Measurements from ENCODE around the gene CHST8. TPM values are rescaled to one million over a fixed set of nuclear protein-coding genes. Genes with fewer than 3 reads are reported as not detected.

CHST8 gene
- total RNA-seq, 4 donors from 2014 or later, result 0.66 TPM; not detected in 3

DNA sequence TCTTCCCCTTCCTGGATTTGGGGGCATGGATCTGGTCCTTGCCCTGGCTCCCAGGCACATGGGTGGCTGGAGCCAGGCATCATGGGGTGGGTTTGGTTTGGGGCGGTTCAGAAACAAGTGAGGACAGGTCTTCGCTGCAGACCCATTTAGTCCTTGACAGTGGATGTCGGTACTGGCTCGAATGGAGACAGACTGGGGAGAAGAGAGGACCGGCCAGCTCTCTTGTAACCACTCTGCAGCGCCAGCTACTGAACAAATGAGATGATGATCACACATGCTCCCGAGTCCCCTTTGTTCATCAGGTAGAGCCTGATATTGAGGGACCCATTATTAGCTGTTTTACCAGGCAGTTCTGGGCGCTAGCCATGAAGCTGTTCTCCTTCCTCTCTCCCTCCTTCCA is 64.5 kb downstream of the CHST8 start:
- no peak for DNase-seq (ENCODE audit: extremely low spot score)
- Histone ChIP-seq H3K27ac (replicated peaks in 1 of 4) (no peak overlapping the region), H3K4me1 (peaks cover 0 to 6% (median 0%) of the 10 kb centered on the region in 4 donors), H3K36me3 (no peaks in the 10 kb centered on the region), H3K27me3 (peaks cover 0 to 87% (median 18%) of the 10 kb centered on the region in 4 donors), H3K4me3 (no peak overlapping the region), H3K9me3 (no peaks in the 10 kb centered on the region)
- intact Hi-C loops (cut with DNase I), result no loop called here
- TF ChIP-seq POLR2AphosphoS5 (IDR thresholded peaks at IDR 0.05) (no peak), EP300 (IDR thresholded peaks at IDR 0.05) (no peak), POLR2A (IDR thresholded peaks at IDR 0.05; ENCODE audit: low read depth) (no peak)
- TF ChIP-seq, protein P1, sequence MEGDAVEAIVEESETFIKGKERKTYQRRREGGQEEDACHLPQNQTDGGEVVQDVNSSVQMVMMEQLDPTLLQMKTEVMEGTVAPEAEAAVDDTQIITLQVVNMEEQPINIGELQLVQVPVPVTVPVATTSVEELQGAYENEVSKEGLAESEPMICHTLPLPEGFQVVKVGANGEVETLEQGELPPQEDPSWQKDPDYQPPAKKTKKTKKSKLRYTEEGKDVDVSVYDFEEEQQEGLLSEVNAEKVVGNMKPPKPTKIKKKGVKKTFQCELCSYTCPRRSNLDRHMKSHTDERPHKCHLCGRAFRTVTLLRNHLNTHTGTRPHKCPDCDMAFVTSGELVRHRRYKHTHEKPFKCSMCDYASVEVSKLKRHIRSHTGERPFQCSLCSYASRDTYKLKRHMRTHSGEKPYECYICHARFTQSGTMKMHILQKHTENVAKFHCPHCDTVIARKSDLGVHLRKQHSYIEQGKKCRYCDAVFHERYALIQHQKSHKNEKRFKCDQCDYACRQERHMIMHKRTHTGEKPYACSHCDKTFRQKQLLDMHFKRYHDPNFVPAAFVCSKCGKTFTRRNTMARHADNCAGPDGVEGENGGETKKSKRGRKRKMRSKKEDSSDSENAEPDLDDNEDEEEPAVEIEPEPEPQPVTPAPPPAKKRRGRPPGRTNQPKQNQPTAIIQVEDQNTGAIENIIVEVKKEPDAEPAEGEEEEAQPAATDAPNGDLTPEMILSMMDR (IDR thresholded peaks at IDR 0.05), result no peak
- WGBS, result 84% methylated on average over 5 of the region's 8 CpGs

DNA sequence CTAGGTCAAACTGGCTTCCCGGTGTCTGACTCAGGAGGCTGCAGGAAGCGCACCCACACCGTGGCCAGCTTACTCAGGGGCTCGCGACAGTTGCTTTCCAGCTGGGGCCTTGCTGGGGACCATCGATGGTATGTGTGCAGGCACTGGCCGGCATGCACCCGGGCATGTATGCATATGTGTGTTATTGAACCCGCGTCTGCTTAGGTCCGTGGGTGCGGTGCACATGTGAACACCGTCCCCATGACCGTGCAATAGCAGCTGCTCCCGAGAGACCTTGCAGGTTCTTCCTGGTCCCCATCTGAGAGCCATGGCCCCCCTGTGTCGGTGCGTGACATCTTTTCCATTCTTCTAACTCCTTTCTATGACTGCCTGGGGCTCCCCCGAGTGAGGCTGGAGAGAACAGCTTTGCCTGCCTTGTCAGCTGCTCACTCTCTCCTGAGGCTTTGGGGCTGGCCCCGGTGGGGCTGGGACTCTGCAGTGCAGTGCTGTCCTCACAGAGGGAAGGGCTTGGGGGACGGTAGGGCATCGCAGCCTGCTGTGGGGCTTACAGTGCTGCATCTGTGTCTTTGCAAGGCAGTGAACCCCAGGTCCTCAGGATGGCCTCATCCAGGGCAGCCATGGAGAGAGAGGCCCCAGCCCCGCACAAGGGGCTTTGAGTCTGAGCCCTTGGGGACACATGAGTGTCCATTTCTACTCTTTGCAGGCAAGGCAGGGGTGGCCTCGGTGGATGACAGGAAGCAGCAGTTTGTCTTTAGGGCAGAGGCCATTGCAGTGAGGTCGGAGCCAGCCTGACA is 65.1 kb downstream of the CHST8 start:
- H3K27me3 ChIP-seq, result peaks cover 0 to 85% (median 18%) of the 10 kb centered on the region in 4 donors
- no peaks in the 10 kb centered on the region for H3K36me3 ChIP-seq
- 72% methylated on average over 16 of the region's 24 CpGs for WGBS
- no peaks in the 10 kb centered on the region for H3K9me3 ChIP-seq
- peaks cover 0 to 6% (median 0%) of the 10 kb centered on the region in 4 donors for H3K4me1 ChIP-seq
- DNase-seq (ENCODE audit: extremely low spot score), result no peak
- TF ChIP-seq EP300 (IDR thresholded peaks at IDR 0.05), result no peak
- TF ChIP-seq POLR2AphosphoS5 (IDR thresholded peaks at IDR 0.05), result no peak
- no peak for TF ChIP-seq POLR2A (IDR thresholded peaks at IDR 0.05; ENCODE audit: low read depth)
- TF ChIP-seq, protein P1 (IDR thresholded peaks at IDR 0.05), result no peak
- no peak overlapping the region for H3K4me3 ChIP-seq
- intact Hi-C loops (cut with DNase I), result no loop called here
- no peak overlapping the region for H3K27ac ChIP-seq (replicated peaks in 1 of 4)

DNA sequence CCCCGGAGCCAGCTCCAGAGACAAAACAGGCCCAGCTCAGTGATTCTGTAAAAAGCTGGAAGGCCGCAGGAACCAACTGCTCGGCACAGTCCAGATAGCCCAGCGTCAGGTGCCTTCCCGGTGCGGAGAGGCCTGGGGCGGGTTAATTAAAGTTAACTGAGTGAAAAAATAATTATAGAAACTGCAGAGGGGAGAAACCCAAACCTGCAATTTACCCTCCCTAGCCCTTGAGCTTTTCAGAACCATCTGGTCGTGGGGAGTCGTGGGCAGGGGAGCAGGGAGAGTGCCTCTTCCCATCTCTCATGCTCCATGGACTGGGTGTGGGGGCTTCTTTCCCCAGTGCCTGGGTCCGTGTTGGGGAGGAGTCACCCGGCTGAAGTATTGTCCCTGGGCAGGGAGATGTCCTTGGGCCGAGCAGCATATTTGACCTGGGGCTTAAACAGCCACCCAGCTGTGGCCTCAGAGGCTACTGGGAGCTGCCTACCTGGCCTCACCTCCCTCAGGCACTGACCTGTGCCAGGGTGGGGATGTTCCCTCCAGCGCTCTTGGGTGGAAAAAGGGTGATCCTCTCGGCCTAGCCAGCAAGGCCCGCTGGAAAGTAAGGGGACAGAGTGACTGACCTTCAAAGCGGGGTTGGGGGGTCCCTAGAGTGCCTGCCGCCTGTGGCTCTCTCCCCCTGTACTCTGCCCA is 65.9 kb downstream of the CHST8 start:
- H3K36me3 ChIP-seq, result no peaks in the 10 kb centered on the region
- peaks cover 0 to 6% (median 0%) of the 10 kb centered on the region in 4 donors for H3K4me1 ChIP-seq
- peaks cover 0 to 80% (median 18%) of the 10 kb centered on the region in 4 donors for H3K27me3 ChIP-seq
- no peak for DNase-seq (ENCODE audit: extremely low spot score)
- no peak for TF ChIP-seq EP300 (IDR thresholded peaks at IDR 0.05)
- no peak for TF ChIP-seq POLR2A (IDR thresholded peaks at IDR 0.05; ENCODE audit: low read depth)
- TF ChIP-seq, protein P1 (IDR thresholded peaks at IDR 0.05), result no peak
- no peak overlapping the region for H3K4me3 ChIP-seq
- 74% methylated on average over 16 of the region's 17 CpGs for WGBS
- intact Hi-C loops (cut with DNase I), result no loop called here
- H3K9me3 ChIP-seq, result no peaks in the 10 kb centered on the region
- no peak overlapping the region for H3K27ac ChIP-seq (replicated peaks in 1 of 4)

GRCh38 chr19:33688171-33688992 is 66.6 kb downstream of the CHST8 start:
- Histone ChIP-seq H3K9me3 (no peaks in the 10 kb centered on the region), H3K4me3 (no peak overlapping the region), H3K27me3 (peaks cover 0 to 73% (median 18%) of the 10 kb centered on the region in 4 donors), H3K4me1 (peaks cover 0 to 6% (median 0%) of the 10 kb centered on the region in 4 donors), H3K36me3 (no peaks in the 10 kb centered on the region), H3K27ac (replicated peaks in 1 of 4) (no peak overlapping the region)
- no peak for TF ChIP-seq EP300 (IDR thresholded peaks at IDR 0.05)
- TF ChIP-seq, protein P1 (IDR thresholded peaks at IDR 0.05), result no peak
- no peak for TF ChIP-seq POLR2A (IDR thresholded peaks at IDR 0.05; ENCODE audit: low read depth)
- no peak for TF ChIP-seq POLR2AphosphoS5 (IDR thresholded peaks at IDR 0.05)
- 44% methylated on average over 3 of the region's 12 CpGs for WGBS
- DNase-seq (ENCODE audit: extremely low spot score), result no peak
- intact Hi-C loops (cut with DNase I), result no loop called here
